Smooth muscle cell of the brain vasculature (primary cell): ENCODE data around the gene OR8A1.
A peak's percentile ranks its signal among the peaks of the same experiment; 100 is the strongest.

Experiments
- DNase-seq: peaks from one replicate; pipeline ENCODE4 v3.0.0-alpha.2; 2012; ENCODE audit warnings: low read depth, low spot score

OR8A1 gene

GRCh38 chr11:124569697-124570096, at the start of gene OR8A1:
Gene OR8A1, plus strand, starts transcription at chr11:124569997. Its CDS starts 123 bp downstream, at chr11:124570120.
- no peak for DNase-seq

GRCh38 chr11:124520550-124520854, 49.3 kb upstream of the OR8A1 start:
- DNase-seq: no peak

DNA sequence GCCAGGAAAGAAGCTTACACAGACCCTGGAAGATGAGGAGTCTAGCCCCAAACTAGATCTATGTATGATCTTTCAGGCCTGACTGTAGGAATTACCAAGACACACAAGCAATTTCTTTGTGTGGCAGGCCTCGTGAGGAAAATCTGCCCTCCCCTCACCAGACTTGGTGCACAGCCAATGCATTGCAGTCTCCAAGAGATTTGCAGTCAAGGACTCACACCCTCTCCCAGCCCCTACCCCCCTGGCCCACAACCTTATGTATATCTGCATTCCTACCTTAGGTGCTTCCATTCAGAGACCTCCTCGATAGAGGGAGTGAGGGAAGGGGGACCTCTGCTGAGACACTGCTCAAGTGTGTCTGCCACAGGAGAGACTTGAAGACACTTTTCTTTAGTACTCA, 36.2 kb upstream of the OR8A1 start:
- DNase-seq: no peak

- DNase-seq: no peak
Measured at GRCh38 chr11:124534051-124534450, 35.7 kb upstream of the OR8A1 start.

- no peak for DNase-seq
Measured at GRCh38 chr11:124535552-124536232, 34.1 kb upstream of the OR8A1 start.

- DNase-seq: peak; percentile 15
Measured at GRCh38 chr11:124536520-124536919, 33.3 kb upstream of the OR8A1 start.

DNA sequence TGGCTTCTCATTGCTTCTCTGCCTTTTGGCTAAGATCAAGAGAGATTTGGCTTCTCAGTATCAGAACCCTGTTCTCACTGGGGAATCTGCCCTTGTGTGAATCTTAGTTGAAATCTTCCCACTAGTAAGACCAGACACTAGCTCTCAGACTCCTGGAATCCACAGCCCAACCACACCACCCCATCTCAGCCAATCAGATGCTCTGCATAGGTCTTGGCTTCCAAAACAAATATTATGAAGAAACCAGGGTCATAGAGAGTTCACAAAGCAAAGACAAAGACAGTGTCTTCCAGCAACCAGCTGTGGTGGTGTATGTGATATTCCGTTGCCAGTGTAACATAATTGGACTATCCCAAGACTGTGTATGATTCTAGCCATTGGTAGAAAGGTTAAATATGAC, 31.8 kb upstream of the OR8A1 start:
- DNase-seq: peak; percentile 49

- no peak for DNase-seq
Measured at GRCh38 chr11:124541204-124541603, 28.6 kb upstream of the OR8A1 start.

DNA sequence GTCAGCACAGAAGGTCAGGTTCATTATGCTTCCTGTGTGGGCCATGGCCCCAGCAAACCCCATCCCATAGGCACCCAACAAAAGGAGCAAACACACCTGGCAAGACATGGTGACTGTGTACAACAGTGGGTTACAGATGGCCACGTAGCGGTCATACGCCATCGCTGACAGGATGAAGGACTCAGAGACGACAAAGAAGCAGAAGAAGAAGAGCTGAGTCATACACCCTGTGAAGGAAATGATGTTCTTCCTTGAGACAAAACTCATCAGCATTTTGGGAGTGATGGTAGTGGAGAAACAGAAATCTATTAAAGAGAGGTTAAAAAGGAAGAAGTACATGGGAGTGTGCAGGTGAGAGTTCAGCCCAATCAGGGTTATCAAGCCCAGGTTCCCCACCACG, 26.7 kb upstream of the OR8A1 start:
- no peak for DNase-seq

GRCh38 chr11:124543554-124543953, 26.2 kb upstream of the OR8A1 start, which contains the start of gene OR8B12:
Gene OR8B12, minus strand, starts transcription at chr11:124543654. Its CDS starts 0 bp downstream, at chr11:124543654.
- no peak for DNase-seq

GRCh38 chr11:124551189-124551588, 18.6 kb upstream of the OR8A1 start:
- DNase-seq: no peak

DNA sequence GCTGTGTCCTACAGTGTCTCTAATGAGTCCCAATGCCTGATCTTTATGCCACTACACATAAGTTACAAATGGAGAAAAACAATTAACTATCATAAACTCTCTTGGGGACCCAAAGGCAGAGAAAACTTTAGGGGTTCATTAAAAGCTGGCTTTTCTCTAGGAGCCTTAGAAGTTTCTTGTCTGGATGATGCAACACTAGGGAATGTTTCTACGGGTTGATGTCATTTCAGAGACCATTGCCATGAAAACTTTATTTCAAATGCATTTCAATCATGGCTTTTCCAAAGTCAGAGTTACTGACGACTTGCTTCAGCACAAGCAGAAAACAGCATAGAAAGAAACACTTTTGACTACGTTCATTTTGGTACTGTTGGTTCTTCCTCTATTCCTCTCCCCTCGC, 17.8 kb upstream of the OR8A1 start:
- no peak for DNase-seq

GRCh38 chr11:124556828-124557227, 13.0 kb upstream of the OR8A1 start:
- DNase-seq: no peak

DNA sequence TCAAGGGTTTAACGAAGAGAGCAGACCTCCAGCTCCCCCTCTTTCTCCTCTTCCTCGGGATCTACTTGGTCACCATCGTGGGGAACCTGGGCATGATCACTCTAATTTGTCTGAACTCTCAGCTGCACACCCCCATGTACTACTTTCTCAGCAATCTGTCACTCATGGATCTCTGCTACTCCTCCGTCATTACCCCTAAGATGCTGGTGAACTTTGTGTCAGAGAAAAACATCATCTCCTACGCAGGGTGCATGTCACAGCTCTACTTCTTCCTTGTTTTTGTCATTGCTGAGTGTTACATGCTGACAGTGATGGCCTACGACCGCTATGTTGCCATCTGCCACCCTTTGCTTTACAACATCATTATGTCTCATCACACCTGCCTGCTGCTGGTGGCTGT, 363 bp downstream of the OR8A1 start:
- DNase-seq: no peak

- DNase-seq: no peak
Measured at GRCh38 chr11:124577716-124578427, 8.1 kb downstream of the OR8A1 start.

- DNase-seq: no peak
Measured at GRCh38 chr11:124578761-124579160, 9.0 kb downstream of the OR8A1 start.

- DNase-seq: no peak
Measured at GRCh38 chr11:124581817-124582216, 12.0 kb downstream of the OR8A1 start.

GRCh38 chr11:124582565-124582964, 12.8 kb downstream of the OR8A1 start:
- no peak for DNase-seq

GRCh38 chr11:124583781-124584180, 14.0 kb downstream of the OR8A1 start:
- DNase-seq: no peak

DNA sequence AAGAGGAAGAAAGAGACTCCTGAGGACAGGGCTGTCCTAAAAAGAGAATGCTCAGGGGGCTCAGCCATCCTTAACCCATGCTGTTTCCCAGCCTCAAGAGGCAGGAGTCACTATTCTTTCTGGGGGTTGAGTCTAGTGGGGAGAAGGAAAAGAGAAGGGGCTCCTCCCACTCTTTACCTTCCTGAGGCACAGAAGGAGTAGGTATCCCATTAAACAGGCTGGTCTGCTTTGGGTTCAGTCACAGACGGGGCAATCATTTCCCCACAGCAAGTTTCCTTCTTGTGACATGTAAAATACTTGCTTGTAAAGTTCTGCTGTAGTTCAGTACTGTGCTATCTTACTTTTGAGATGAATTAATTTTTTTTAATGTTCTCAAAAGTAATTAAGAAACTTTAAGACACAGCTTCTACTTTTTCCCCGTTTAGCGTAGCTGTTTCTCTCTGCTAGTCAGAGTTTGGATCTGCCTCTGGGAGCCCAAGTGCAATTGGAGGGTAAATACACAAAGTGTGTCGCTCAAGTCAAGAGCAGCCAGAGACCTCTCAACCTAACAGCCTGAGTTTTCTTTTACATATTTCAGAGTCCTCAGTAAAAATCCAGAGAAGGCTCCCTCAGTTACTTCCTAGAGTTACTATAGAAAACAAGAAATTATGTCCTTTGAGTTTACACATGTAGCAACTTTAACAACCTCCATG, 15.0 kb downstream of the OR8A1 start:
- DNase-seq: no peak

DNA sequence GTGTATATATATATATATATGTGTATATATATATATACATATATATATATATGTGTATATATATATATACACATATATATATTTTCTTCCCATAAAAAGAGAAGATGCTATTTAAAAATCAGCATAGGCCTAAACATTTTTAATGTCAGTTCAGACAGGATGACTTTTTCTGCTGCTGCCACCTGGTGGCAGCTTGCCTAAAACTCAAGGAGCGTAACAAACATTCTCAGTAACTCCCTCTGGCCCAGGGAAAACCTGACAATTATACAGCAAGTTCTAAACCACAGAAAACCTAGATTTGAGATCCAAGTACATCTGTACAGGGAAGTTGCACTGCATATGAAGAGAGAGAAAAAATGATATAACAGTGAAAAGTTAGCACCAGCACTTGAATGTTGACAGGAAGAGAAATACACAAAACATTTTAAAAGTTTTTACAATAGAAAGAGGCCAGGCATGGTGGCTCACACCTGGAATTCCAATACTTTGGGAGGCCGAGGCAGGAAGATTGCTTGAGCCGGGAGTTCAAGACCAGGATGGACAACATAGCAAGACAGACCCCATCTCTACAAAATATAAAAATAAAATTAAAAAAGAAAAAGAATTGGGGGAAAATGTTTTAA, 16.6 kb downstream of the OR8A1 start:
- DNase-seq: peak; percentile 54

- DNase-seq: no peak
Measured at GRCh38 chr11:124591430-124591829, 21.6 kb downstream of the OR8A1 start.
